Skin of body (tissue), 2 donors: Measurements from ENCODE around the gene ANKRD33B. TPM values are rescaled to one million over a fixed set of nuclear protein-coding genes. Genes with fewer than 3 reads are reported as not detected.
"Not testable (repeated sequence)": the region's sequence is repeated elsewhere in the genome, so short reads cannot be mapped to it uniquely, and the experiment has no call there.

Experiments
- DNase-seq: peaks from one replicate; lab custom pipeline; 2025; lab: John Stamatoyannopoulos, UW
- total RNA-seq: library from RNA; depleted of rRNA; stranded (reverse); fragments of >200 nt; gene quantifications from one replicate; pipeline ENCODE4 v1.2.3, GENCODE V29; 2014

The ANKRD33B gene
- total RNA-seq, 1 donor from 2014 or later: 7.4 TPM

DNA sequence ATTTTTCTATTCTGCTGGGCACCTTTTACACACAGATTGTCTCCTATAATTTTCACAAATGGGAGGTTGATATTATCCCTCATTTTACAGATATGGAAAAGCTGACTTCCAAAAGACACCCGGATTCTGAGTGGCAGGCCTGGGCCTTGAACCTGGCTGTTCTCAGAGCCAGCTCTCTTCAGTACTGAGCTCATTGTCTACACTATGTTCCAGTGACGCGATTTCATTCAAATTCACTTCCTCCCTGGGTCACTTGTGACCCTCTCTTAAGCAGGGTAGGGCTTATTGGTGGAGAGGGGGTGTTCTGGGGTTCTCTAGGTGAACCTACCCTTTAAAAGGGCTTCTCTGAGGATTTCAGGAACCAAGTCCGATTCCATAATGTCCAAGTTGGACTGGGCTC, 70.2 kb downstream of the ANKRD33B start:
- DNase-seq: no peak

DNA sequence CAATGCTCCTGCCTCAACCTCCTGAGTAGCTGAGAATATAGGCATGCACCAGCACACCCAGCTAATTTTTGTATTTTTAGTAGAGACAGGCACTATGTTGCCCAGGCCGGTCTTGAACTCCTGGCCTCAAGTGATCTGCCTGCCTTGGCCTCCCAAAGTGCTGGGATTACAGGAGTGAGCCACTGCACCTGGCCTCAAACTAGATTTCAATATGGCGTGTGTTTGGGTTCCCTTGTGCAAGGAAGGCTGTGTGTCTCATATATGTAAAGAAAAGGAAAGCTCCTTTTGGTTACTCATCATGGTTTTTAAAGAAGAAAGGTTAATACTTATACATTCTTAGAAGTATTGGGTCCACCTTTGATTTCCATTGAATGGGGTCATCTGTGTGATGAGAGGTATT, 70.7 kb downstream of the ANKRD33B start:
- no peak for DNase-seq

DNA sequence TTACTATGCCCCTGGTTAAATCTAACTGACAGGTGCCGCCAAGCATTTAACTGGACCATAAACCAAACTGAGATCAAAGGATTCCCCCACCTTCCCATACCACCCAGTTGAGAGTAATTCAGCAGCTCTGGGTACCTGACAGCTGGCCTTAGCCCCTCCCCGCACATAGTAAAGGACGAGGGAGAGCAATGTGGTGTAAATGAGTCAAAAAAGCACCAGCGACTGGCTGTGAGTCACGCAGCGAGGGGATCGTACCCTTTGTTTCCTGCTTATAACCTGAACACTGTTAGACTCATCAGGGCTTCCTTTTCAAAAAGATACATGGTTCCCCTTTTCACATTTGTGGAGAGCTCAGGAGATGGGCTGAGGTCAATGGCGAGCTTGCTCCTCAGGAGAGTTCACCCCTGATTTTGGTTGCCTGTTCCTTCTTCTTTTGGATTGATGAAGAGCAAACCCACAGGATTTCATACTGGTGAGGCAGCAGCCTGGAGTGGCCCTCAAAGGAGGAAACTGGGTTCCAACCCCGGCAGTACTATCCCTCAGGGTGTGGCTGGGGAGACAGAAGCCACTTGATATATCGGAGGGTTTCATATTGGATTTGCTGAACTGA, 71.5 kb downstream of the ANKRD33B start:
- no peak for DNase-seq

DNA sequence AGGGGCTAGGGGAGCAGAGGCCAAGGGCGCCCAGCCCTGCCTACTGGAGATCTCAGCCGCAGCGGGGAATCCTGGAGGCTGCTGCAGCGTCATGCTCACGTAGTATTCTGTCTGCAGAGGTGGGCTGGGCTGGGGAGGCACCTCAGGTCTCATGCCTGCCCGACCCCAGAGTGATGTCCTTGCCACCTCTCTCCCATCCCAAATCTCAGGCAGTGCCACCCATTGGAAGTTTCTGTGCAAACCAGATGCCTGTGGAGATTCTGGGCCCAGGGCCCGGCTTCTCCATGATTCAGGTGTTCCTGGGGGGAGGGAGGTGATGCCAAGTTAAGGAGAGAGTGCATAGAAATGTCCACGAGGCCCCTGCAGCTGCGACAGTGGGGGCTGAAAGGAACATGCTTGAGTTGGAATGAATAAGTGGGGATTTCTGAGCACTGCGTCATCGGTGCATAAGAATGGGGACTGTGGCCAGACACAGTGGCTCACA, 72.0 kb downstream of the ANKRD33B start:
- no peak for DNase-seq

DNA sequence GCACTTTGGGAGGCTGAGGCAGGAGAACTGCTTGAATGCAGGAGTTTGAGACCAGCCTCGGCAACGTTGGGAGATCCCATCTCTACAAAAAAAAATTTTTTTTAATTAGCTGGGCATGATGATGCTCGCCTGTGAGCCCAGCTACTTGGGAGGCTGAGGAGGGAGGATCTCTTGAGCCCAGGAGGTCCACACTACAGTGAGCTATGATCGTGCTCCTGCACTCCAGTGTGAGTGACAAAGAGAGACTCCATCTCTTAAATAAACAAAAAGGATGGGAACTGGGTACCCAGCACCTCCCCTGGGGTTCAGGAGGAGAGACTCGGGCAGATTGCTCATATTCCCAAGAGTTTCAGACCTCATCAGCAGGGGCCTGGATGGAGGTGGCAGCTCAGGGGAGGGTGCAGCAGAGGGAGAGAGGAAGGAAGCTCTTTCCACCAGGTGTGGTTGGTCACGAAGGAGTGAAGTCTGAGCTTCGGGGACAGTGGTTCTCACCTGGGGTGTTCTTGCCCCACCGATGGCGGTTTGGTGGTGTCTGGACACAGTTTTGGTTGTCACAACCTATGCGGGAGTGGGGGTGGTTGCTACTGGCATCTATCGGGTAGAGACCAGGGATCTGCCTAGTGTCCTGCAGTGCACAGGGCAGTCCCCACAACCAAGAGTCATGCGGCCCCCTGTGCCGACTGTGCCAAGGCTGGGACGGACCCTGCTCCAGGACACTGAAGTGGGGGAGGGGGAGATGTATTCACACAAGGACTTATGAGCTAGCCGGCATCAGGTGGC, 72.7 kb downstream of the ANKRD33B start:
- DNase-seq: no peak

DNA sequence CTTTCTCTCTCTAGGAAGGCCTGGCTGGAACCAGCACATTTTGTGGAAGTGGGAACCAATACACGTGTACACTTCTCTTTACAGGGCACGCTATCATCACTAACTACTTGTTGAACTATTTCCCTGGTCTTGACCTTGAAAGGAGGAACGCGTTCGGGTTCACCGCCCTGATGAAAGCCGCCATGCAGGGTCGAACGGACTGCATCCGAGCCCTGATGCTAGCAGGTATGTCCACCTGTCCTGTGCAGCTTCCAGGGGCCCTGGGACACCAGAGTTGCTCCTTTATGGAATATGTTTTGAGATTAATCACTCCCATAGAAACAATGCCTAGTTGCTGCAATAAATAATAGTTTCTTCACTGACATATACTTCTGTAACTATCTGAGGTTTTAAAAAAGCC, 74.1 kb downstream of the ANKRD33B start:
- no peak for DNase-seq

DNA sequence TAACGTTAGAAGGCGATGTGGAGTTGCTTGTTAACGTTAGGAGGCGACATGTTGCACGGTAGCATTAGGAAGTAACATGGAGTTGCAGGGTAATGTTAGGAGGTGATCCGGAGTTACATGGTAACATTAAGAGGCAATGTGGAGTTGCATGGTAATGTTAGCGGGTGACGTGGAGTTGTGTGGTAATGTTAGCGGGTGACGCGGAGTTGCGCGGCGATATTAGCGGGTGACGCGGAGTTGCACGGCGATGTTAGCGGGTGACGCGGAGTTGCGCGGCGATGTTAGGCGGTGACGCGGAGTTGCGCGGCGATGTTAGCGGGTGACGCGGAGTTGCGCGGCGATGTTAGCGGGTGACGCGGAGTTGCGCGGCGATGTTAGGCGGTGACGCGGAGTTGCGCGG, 74.9 kb downstream of the ANKRD33B start:
- DNase-seq: not testable (repeated sequence)

DNA sequence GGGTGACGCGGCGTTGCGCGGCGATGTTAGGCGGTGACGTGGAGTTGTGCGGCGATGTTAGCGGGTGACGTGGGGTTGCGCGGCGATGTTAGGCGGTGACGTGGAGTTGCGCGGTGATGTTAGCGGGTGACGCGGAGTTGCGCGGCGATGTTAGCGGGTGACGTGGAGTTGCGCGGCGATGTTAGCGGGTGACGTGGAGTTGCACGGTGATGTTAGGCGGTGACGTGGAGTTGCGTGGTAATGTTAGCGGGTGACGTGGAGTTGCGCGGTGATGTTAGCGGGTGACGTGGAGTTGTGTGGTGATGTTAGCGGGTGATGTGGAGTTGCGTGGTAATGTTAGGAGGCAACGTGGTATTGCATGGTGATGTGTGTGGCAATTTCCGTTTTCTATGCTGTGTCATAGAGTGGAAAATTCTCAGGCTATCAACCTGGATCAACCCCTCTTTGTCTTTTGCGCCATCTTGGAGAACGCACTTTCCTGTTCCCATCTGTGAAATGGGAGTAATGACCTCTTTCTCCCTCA, 76.0 kb downstream of the ANKRD33B start:
- no peak for DNase-seq

DNA sequence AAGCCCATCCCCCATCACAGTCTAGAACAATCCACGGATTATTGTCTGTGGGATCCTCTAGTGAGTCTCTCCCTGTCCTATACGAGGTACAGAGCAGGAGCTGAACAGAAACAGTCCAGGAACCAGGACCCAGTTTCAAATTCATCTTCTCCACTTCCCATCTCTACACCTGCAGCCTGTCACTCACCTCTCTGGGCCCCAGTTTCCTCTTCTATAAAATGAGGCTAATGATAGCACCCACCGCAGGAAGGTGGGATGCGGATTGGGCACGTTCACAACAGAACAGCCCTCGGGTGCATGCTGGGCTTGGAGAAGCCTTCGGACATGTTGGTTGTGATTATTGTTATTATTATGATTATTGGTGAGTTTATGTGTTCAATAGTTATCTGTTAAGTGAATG, 78.5 kb downstream of the ANKRD33B start:
- no peak for DNase-seq

DNA sequence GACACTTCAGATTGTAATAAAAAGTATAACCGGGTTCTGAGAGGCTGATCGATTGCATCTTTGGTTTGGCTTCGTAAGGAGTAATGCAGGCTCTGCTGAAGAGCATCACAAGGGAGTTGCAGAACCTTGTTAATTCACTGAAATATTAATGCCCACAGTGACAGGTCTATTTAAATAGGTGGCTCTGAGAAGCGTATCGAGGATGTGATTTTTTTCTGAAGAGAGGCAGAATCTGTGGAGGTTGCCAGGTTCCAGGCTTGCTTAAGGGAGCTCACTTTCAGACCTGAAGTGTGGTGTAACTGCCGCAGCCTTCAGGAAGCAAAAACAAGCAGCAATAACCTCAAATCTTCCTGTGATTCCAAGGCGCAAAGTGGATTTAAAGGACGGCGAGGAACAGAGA, 80.3 kb downstream of the ANKRD33B start:
- DNase-seq: no peak

DNA sequence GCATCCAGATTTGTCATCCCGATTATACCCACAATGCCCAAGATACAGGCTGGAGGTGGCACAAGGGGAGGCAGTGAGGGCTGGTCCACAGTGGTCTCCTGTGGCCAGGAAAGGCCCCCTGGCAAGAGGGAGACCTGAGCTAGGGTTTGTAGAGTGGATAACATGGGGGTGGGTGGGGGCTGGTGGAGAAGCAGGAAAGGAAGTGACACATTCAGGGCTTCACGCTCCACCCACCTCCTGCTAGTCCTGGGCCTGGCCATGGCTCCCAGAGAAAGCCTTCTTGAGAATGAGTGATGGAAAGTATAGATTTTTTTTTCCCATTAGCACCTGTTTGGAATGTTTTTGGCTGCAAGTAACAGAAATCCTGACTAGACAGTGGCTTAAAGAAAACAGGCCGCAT, 81.3 kb downstream of the ANKRD33B start:
- DNase-seq: no peak

DNA sequence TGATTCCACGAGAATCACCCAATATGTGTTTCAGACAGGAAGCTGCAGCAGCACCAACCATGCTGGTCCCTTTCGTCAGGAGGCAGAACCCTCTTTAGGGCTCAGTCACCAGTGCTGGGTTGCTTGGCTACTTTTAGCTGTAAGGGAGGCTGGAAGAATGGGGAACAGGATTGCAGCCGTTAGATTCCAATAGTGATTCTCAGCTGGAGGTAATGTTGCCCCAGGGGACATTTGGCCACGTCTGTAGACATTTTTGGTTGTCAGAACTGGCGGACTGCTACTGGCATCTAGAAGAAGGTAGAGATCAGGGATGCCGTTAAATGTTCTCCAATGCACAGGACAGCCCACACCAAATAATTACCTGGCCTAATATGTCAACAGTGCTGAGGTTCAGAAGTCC, 81.8 kb downstream of the ANKRD33B start:
- DNase-seq: no peak

DNA sequence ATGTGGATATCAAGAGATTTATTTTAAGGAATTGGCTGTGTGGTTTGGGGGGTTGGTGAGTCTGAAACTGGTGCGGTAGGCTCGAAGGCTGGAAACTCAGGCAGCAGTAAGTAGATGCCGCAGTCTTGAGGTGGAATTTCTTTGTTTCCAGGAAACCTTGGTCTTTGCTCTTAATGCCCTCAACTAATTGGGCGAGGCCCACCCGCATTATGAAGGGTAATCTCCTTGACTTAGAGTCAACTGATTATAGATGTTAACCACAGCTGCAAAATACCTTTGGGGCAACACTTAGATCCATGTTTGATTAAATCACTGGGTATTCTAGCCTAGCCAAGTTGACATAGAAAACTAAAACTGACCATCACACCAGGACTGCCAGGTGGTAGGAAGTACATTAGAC, 83.8 kb downstream of the ANKRD33B start:
- DNase-seq: no peak

DNA sequence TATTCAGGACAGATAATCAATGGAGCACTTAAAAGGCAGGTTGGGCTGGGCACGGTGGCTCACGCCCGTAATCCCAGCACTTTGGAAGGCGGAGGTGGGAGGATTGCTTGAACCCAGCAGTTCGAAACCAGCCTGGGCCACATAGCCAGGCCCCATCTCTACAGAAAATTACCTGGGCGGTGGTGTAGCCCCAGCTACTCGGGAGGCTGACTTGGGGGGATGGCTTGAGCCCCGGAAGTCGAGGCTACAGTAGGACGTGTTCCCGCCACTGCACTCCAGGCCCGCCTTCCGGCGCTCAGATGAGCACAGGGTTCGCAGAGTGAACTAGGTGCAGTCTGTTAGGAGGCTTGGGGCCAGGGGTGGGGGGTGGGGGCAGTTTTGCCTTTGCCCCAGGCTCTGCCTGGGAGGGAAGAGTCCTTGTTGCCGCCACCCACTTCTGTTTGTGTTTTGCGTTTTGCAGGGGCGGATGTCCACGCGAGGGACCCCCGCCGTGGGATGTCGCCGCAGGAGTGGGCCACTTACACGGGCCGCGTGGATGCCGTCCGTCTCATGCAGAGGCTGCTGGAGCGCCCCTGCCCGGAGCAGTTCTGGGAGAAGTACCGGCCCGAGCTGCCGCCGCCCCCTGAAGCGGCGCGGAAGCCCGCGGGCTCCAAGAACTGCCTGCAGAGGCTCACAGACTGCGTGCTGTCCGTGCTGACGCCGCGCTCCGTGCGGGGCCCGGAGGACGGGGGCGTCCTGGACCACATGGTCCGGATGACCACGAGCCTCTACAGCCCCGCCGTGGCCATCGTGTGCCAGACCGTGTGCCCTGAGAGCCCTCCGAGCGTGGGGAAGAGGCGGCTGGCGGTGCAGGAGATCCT, 85.2 kb downstream of the ANKRD33B start:
- DNase-seq: no peak

DNA sequence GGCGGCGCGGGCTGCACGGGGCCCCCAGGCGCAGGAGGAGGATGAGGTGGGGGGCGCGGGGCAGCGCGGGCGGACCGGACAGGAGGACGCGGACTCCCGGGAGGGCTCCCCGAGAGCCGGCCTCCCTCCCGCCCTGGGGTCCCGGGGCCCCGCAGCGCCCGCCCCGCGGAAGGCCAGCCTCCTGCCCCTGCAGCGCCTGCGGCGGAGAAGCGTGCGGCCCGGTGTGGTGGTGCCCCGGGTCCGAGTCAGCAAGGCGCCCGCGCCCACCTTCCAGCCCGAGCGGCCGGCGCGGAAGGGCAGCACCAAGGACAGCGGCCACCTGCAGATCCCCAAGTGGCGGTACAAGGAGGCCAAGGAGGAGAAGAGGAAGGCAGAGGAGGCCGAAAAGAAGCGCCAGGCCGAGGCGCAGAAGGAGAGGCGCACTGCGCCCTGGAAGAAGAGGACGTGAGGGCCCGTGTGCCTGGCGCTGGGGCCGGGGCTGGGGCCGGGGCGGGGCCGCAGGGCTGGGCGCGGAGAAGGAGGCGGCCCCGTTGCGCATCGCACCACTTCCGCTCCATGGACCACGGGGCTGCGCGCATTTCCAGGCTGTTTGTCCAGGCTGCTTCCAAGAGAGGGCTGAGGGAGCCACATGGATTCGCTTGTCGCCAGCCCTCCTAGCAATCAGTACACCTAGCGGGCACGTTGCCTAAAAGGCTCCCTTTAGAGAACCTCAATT, 86.0 kb downstream of the ANKRD33B start:
- no peak for DNase-seq

DNA sequence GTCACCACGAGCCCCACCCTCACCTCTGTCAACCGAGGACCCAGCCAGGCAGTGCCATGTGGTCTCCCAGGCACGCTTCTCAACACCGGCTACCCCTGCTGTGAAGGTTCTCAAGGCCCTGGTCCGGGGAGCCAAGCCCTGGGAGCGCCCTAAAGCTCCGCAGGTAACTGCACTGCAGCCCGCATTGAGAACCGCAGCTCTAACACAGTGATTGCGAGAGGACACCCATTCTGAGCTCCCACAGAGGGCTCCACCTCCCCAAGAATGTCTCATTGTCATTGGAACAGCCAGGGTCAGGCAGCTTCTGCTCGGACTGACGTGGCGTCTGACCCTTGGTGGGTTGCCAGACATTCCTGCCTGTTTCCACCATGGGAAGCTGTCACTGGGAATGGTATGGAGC, 88.3 kb downstream of the ANKRD33B start:
- no peak for DNase-seq

DNA sequence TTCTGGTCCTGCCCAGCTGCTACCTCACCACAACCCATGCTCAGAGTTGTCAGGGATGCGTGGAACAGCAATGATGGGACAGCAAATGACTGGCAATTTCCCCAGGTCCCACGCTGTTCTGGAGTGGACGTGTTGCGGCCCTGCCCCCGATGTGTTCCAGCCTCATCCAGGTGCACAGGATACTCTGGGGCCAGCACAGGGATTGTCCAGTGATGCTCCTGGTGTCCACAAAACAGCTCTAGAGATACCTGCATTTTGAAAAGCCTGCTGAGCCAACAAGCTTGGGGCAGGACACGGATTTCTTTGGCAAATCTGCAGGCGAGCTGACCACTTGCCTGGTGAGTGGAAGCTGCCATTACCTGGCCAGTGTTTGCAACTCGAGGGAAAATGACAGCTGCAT, 88.7 kb downstream of the ANKRD33B start:
- DNase-seq: no peak

DNA sequence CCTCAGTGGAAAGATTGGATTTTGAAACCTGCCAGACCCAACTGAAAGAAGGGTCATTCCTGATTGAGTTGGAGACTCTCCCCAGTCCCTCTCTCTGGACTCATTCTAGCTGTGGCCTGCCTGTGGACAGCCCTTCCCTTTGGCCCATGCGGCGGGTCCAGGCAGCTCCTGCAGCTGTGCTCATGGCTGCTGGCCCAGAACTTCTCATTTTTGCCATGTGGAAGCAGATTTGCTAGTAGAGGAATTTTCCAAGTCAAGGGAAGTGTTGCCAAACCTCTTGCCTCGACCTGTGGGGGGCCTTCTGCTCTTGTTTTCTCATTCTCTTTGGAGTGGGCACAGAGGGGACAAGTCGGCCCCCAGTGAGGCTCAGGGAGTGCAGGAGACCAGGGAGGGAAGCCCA, 89.2 kb downstream of the ANKRD33B start:
- DNase-seq: no peak

DNA sequence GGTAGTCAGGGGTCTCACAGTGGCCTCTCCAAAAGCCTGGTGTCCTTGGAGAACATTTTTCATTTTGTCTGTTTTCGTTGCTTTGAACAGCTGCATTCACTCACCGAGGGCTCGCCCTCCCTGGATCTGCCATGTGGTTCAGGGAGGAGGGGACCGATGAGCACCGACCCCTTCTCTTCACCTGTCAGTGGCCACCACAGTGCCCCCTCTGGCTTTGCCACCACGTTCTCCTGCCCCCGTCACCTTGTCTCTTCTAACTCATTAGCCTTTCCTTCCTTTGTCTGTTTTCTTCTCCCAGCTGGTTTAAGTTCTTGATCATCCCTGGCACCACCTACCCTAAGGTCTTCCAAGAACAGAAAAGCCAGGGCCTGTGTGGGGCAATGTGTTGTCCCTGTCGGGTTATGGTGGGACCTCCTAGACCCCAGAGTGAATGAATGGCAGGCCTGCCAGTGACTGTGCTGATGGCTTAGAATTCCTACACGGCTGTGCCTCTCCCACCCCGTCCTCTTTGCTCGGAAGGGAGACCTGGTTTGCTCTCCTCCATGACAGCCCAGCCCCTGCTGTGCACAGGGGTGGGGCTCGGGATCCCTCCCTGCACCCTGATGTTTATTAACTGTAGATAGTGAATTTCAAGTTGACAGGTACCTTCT, 90.0 kb downstream of the ANKRD33B start:
- no peak for DNase-seq

DNA sequence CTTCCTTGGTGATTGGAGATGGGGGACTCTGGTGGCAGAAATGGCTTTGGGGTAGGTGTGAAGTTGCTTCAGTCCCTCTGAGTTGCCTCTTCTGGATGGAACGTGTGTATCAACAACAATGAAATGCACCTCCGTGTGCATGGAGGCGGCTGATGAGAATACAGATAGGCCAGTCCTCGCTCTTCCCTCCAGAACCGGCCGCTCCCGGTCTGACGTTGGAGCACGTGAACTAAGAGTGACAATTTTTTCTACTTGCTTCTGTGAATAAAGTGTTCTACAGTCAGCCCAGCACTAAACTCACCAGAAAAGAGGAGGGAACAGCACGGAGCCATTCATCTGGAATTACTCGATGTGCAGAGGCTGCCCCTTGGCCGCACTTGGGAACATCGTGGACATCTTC, 90.7 kb downstream of the ANKRD33B start:
- DNase-seq: no peak
